Naive thymus-derived CD8-positive, alpha-beta T cell (primary cell): ENCODE data around the gene SLC35F3. TPM values are rescaled to one million over a fixed set of nuclear protein-coding genes. Genes with fewer than 3 reads are reported as not detected.
"Not testable (repeated sequence)": the region's sequence is repeated elsewhere in the genome, so short reads cannot be mapped to it uniquely, and the experiment has no call there.

ENCODE experiments used
- ATAC-seq, 2 donors: fragments of 150-1000 bp; cut with Tn5 transposase in 1 of 2; sonication (Bioruptor Pico), chemical (Tn5 transposase) in 1 of 2; 1 replicate in 1 of 2; 2 replicates in 1 of 2; pipeline ENCODE4 v1.10.0; 2021; ENCODE audit warnings: mild to moderate bottlenecking in 2 of 2, moderate library complexity in 2 of 2
- POLR2A ChIA-PET: fragments of 350-600 bp; sonication (Branson Sonifier 250); formaldehyde crosslinking; loops from one replicate; lab custom pipeline; 2021; ENCODE audit warnings: antibody characterized with exemption; lab: Charles Lee
- DNase-seq, 10 donors: peaks; one replicate each; pipeline versions ENCODE4 v3.0.0 to v3.0.0-alpha.2; 2020 to 2022
- H3K27ac Mint-ChIP-seq, 10 donors: one replicate each; pipeline ENCODE4 v1.8.0; 2020 to 2022; ENCODE audit warnings: mild to moderate bottlenecking in 10 of 10, mixed read lengths in 10 of 10, moderate library complexity in 4 of 10, inconsistent platforms in 1 of 10
- H3K27me3 Mint-ChIP-seq, 5 donors: one replicate each; pipeline ENCODE4 v1.8.0; 2021 to 2022; ENCODE audit warnings: mixed read lengths in 5 of 5
- H3K36me3 Mint-ChIP-seq, 3 donors: one replicate each; pipeline ENCODE4 v1.8.0; 2020 to 2022; ENCODE audit warnings: mixed read lengths in 3 of 3, mild to moderate bottlenecking in 2 of 3, inconsistent platforms in 1 of 3
- H3K4me1 Mint-ChIP-seq, 4 donors: one replicate each; pipeline ENCODE4 v1.8.0; 2021 to 2022; ENCODE audit warnings: mixed read lengths in 4 of 4
- H3K4me3 Mint-ChIP-seq, 10 donors: one replicate each; pipeline ENCODE4 v1.8.0; 2020 to 2022; ENCODE audit warnings: mild to moderate bottlenecking in 10 of 10, mixed read lengths in 10 of 10, moderate library complexity in 6 of 10, inconsistent platforms in 1 of 10
- H3K9me3 Mint-ChIP-seq, 9 donors: one replicate each; pipeline ENCODE4 v1.8.0; 2020 to 2022; ENCODE audit warnings: mixed read lengths in 9 of 9, mild to moderate bottlenecking in 3 of 9, inconsistent platforms in 1 of 9, moderate library complexity in 1 of 9
- polyA plus RNA-seq, 3 donors: library from polyadenylated mRNA; unstranded; fragments of 300-500 nt; fragmentation: Illumina TruSeq; gene quantifications; one replicate each; pipeline ENCODE4 v1.2.3, GENCODE V29; 2021
- total RNA-seq, 8 experiments: library from RNA in 2 of 8; stranded (reverse) in 2 of 8; gene quantifications; one replicate each; pipeline ENCODE4 v1.2.3 and lab custom pipeline; 2021 to 2026

Gene SLC35F3
- total and polyA plus RNA-seq, 5 experiments from 2014 or later, result 0.06 to 0.63 (median 0.33) TPM; not detected in 1

GRCh38 chr1:234247746-234248145 lies 343.3 kb downstream of the SLC35F3 start:
- DNase-seq, H3K36me3 Mint-ChIP-seq, H3K27ac Mint-ChIP-seq, POLR2A ChIA-PET, H3K4me3 Mint-ChIP-seq, ATAC-seq: not testable (repeated sequence)
- Mint-ChIP-seq H3K9me3 (peaks cover 0 to 20% (median 6%) of the 10 kb centered on the region in 9 donors), H3K27me3 (peaks cover 0 to 18% (median 3%) of the 10 kb centered on the region in 5 donors), H3K4me1 (peaks cover 0 to 23% (median 0%) of the 10 kb centered on the region in 4 donors)

- POLR2A ChIA-PET, result no interaction called here
- peaks cover 0 to 20% (median 6%) of the 10 kb centered on the region in 9 donors for H3K9me3 Mint-ChIP-seq
- peaks cover 0 to 9% (median 0%) of the 10 kb centered on the region in 4 donors for H3K4me1 Mint-ChIP-seq
- H3K27ac Mint-ChIP-seq, result no peak overlapping the region
- H3K4me3 Mint-ChIP-seq, result no peak overlapping the region
- peaks cover 0 to 6% (median 0%) of the 10 kb centered on the region in 3 donors for H3K36me3 Mint-ChIP-seq
- ATAC-seq (no peak), DNase-seq (no peak)
- peaks cover 0 to 18% (median 3%) of the 10 kb centered on the region in 5 donors for H3K27me3 Mint-ChIP-seq
Measured at GRCh38 chr1:234250747-234251146, 346.3 kb downstream of the SLC35F3 start.

GRCh38 chr1:234253732-234254131 lies 349.3 kb downstream of the SLC35F3 start:
- Mint-ChIP-seq H3K4me1 (no peaks in the 10 kb centered on the region), H3K27me3 (peaks cover 0 to 10% (median 0%) of the 10 kb centered on the region in 5 donors)

GRCh38 chr1:234256359-234256758 lies 351.9 kb downstream of the SLC35F3 start:
- Mint-ChIP-seq H3K4me3 (no peak overlapping the region), H3K36me3 (peaks cover 0 to 12% (median 0%) of the 10 kb centered on the region in 3 donors), H3K27me3 (peaks cover 0 to 7% (median 2%) of the 10 kb centered on the region in 5 donors), H3K9me3 (peaks cover 0 to 17% (median 12%) of the 10 kb centered on the region in 9 donors), H3K4me1 (peaks cover 0 to 8% (median 6%) of the 10 kb centered on the region in 4 donors), H3K27ac (peak overlapping the region in 1 of 10 donors; percentile 53)
- no peak for ATAC-seq
- DNase-seq, result no peak
- POLR2A ChIA-PET, result no interaction called here

More at GRCh38 chr1:234253732-234254131, 349.3 kb downstream of the SLC35F3 start:
- Mint-ChIP-seq H3K36me3 (peaks cover 0 to 12% (median 0%) of the 10 kb centered on the region in 3 donors), H3K4me3 (no peak overlapping the region), H3K27ac (no peak overlapping the region), H3K9me3 (peaks cover 0 to 17% (median 12%) of the 10 kb centered on the region in 9 donors)
- ATAC-seq (no peak), DNase-seq (no peak)
- POLR2A ChIA-PET, result no interaction called here

GRCh38 chr1:234258071-234258470 lies 353.6 kb downstream of the SLC35F3 start:
- Mint-ChIP-seq H3K27me3 (peaks cover 0 to 7% (median 2%) of the 10 kb centered on the region in 5 donors), H3K4me3 (no peak overlapping the region), H3K9me3 (peaks cover 0 to 17% (median 12%) of the 10 kb centered on the region in 9 donors), H3K4me1 (peaks cover 0 to 8% (median 6%) of the 10 kb centered on the region in 4 donors), H3K27ac (no peak overlapping the region), H3K36me3 (peaks cover 0 to 12% (median 0%) of the 10 kb centered on the region in 3 donors)
- DNase-seq (no peak), ATAC-seq (no peak)
- POLR2A ChIA-PET, result no interaction called here

- peaks cover 0 to 7% (median 2%) of the 10 kb centered on the region in 5 donors for H3K27me3 Mint-ChIP-seq
- ATAC-seq, result no peak
- no peak for DNase-seq
- H3K4me1 Mint-ChIP-seq, result peaks cover 0 to 8% (median 6%) of the 10 kb centered on the region in 4 donors
- POLR2A ChIA-PET, result no interaction called here
- peak overlapping the region in 1 of 10 donors; percentile 34 for H3K4me3 Mint-ChIP-seq
- peak overlapping the region in 1 of 10 donors; percentile 1 for H3K27ac Mint-ChIP-seq
- peaks cover 0 to 12% (median 0%) of the 10 kb centered on the region in 3 donors for H3K36me3 Mint-ChIP-seq
- H3K9me3 Mint-ChIP-seq, result peaks cover 0 to 17% (median 12%) of the 10 kb centered on the region in 9 donors
Measured at GRCh38 chr1:234260578-234260977, 356.1 kb downstream of the SLC35F3 start.

- H3K27me3 Mint-ChIP-seq, result peaks cover 0 to 8% (median 2%) of the 10 kb centered on the region in 5 donors
- H3K27ac Mint-ChIP-seq, result no peak overlapping the region
- POLR2A ChIA-PET, result no interaction called here
- DNase-seq (no peak), ATAC-seq (no peak)
- peaks cover 0 to 8% (median 6%) of the 10 kb centered on the region in 4 donors for H3K4me1 Mint-ChIP-seq
- peaks cover 0 to 17% (median 12%) of the 10 kb centered on the region in 9 donors for H3K9me3 Mint-ChIP-seq
- H3K36me3 Mint-ChIP-seq, result peaks cover 0 to 12% (median 0%) of the 10 kb centered on the region in 3 donors
- no peak overlapping the region for H3K4me3 Mint-ChIP-seq
Measured at GRCh38 chr1:234261545-234261944, 357.1 kb downstream of the SLC35F3 start.

GRCh38 chr1:234262007-234262753 lies 357.7 kb downstream of the SLC35F3 start:
- Mint-ChIP-seq H3K36me3 (peaks cover 0 to 10% (median 0%) of the 10 kb centered on the region in 3 donors), H3K27me3 (peaks cover 0 to 8% (median 2%) of the 10 kb centered on the region in 5 donors), H3K27ac (no peak overlapping the region), H3K4me3 (no peak overlapping the region), H3K9me3 (peaks cover 0 to 12% (median 8%) of the 10 kb centered on the region in 9 donors), H3K4me1 (peaks cover 0 to 8% (median 6%) of the 10 kb centered on the region in 4 donors)
- ATAC-seq (no peak), DNase-seq (no peak)
- POLR2A ChIA-PET, result no interaction called here

- H3K4me3 Mint-ChIP-seq, result no peak overlapping the region
- ATAC-seq (no peak), DNase-seq (no peak)
- H3K36me3 Mint-ChIP-seq, result peaks cover 0 to 5% (median 0%) of the 10 kb centered on the region in 3 donors
- H3K27me3 Mint-ChIP-seq, result peaks cover 0 to 8% (median 0%) of the 10 kb centered on the region in 5 donors
- peaks cover 0 to 6% (median 2%) of the 10 kb centered on the region in 9 donors for H3K9me3 Mint-ChIP-seq
- H3K27ac Mint-ChIP-seq, result no peak overlapping the region
- POLR2A ChIA-PET, result no interaction called here
- H3K4me1 Mint-ChIP-seq, result peaks cover 0 to 8% (median 6%) of the 10 kb centered on the region in 4 donors
Measured at GRCh38 chr1:234262754-234263105, 358.3 kb downstream of the SLC35F3 start.

- ATAC-seq, result no peak
Measured at GRCh38 chr1:234264832-234265231, 360.4 kb downstream of the SLC35F3 start.

GRCh38 chr1:234265321-234265720 lies 360.8 kb downstream of the SLC35F3 start:
- Mint-ChIP-seq H3K9me3 (no peaks in the 10 kb centered on the region), H3K36me3 (no peaks in the 10 kb centered on the region), H3K27ac (no peak overlapping the region)

More at GRCh38 chr1:234264832-234265231, 360.4 kb downstream of the SLC35F3 start:
- DNase-seq, result no peak
- POLR2A ChIA-PET, result no interaction called here
- no peak overlapping the region for H3K27ac Mint-ChIP-seq
- no peaks in the 10 kb centered on the region for H3K9me3 Mint-ChIP-seq
- peaks cover 0 to 8% (median 0%) of the 10 kb centered on the region in 5 donors for H3K27me3 Mint-ChIP-seq
- no peaks in the 10 kb centered on the region for H3K36me3 Mint-ChIP-seq
- H3K4me1 Mint-ChIP-seq, result peaks cover 0 to 8% (median 6%) of the 10 kb centered on the region in 4 donors
- H3K4me3 Mint-ChIP-seq, result no peak overlapping the region

GRCh38 chr1:234265861-234266260 lies 361.4 kb downstream of the SLC35F3 start:
- Mint-ChIP-seq H3K27ac (no peak overlapping the region), H3K4me3 (no peak overlapping the region), H3K36me3 (no peaks in the 10 kb centered on the region), H3K9me3 (no peaks in the 10 kb centered on the region), H3K27me3 (peaks cover 0 to 2% (median 0%) of the 10 kb centered on the region in 5 donors), H3K4me1 (peaks cover 0 to 1% (median 0%) of the 10 kb centered on the region in 4 donors)
- ATAC-seq (no peak), DNase-seq (no peak)
- POLR2A ChIA-PET, result no interaction called here

More at GRCh38 chr1:234265321-234265720, 360.8 kb downstream of the SLC35F3 start:
- Mint-ChIP-seq H3K4me3 (no peak overlapping the region), H3K27me3 (peaks cover 0 to 6% (median 0%) of the 10 kb centered on the region in 5 donors), H3K4me1 (peaks cover 0 to 7% (median 5%) of the 10 kb centered on the region in 4 donors)
- POLR2A ChIA-PET, result no interaction called here
- DNase-seq (no peak), ATAC-seq (no peak)

- Mint-ChIP-seq H3K27ac (no peak overlapping the region), H3K27me3 (peaks cover 0 to 13% (median 0%) of the 10 kb centered on the region in 5 donors), H3K9me3 (no peaks in the 10 kb centered on the region), H3K36me3 (no peaks in the 10 kb centered on the region), H3K4me1 (peaks cover 0 to 1% (median 0%) of the 10 kb centered on the region in 4 donors), H3K4me3 (no peak overlapping the region)
- POLR2A ChIA-PET, result no interaction called here
- ATAC-seq (no peak), DNase-seq (no peak)
Measured at GRCh38 chr1:234270093-234270492, 365.6 kb downstream of the SLC35F3 start.
